Left lung (tissue), 10 donors: ENCODE measurements around the gene RNF5. TPM values are rescaled to one million over a fixed set of nuclear protein-coding genes. Genes with fewer than 3 reads are reported as not detected.

ENCODE experiments used
- ATAC-seq: fragments of 200-7000 bp; cut with Tn5 transposase; one replicate; pipeline ENCODE4 v1.9.1; 2020; ENCODE audit warnings: moderate library complexity
- DNase-seq, 4 donors: peaks; one replicate each; pipeline ENCODE4 v3.0.0-alpha.2; 2013 to 2020
- H3K27ac ChIP-seq, 2 donors: fragments of 200-600 bp; sonication (generic) in 1 of 2; one replicate each; pipeline versions ENCODE4 v1.5.0 to v1.8.0; 2020 to 2021
- H3K27me3 ChIP-seq, 2 donors: fragments of 200-600 bp; sonication (generic) in 1 of 2; one replicate each; pipeline versions ENCODE4 v1.5.0 to v1.8.0; 2020 to 2021
- H3K36me3 ChIP-seq, 2 donors: fragments of 200-600 bp; sonication (generic) in 1 of 2; one replicate each; pipeline versions ENCODE4 v1.5.0 to v1.8.0; 2020 to 2021
- H3K4me1 ChIP-seq, 2 donors: fragments of 200-600 bp; one replicate each; pipeline ENCODE4 v1.8.0; 2021
- H3K4me3 ChIP-seq, 2 donors: fragments of 200-600 bp; sonication (generic) in 1 of 2; one replicate each; pipeline versions ENCODE4 v1.5.0 to v1.8.0; 2020 to 2021; ENCODE audit warnings: mild to moderate bottlenecking in 1 of 2
- H3K9me3 ChIP-seq, 2 donors: fragments of 200-600 bp; sonication (generic) in 1 of 2; one replicate each; pipeline versions ENCODE4 v1.5.0 to v1.8.0; 2020 to 2021
- CTCF ChIP-seq, 2 donors: fragments of 200-600 bp; sonication (generic) in 1 of 2; IDR thresholded peaks; one replicate each; pipeline versions ENCODE4 v1.5.0 to v1.8.0; 2021; ENCODE audit warnings: antibody characterized with exemption in 2 of 2
- intact Hi-C, 2 donors: fragments of 100-400 bp; cut with DNase I; formaldehyde crosslinking; loops; one replicate each; pipeline versions ENCODE4 v1.11.2 to v1.14.2; 2022
- polyA plus RNA-seq, 6 donors: library from polyadenylated mRNA; unstranded; fragments of 120-200 nt; gene quantifications; one replicate each; pipeline ENCODE4 v1.2.1, GENCODE V29; 2013; ENCODE audit not compliant: insufficient read length in 6 of 6
- total RNA-seq, 2 donors: library from RNA; stranded (reverse); fragmentation: NEBNext Ultra II Directional; extraction: Animal tissue kit (Norgen Biotek cat#: 25700); gene quantifications; one replicate each; pipeline ENCODE4 v1.2.1, GENCODE V29; 2021
- donor health status: DM: no; HTN: yes; CAD: no.
- donor health status: DM: no; HTN: no; CAD: no.

The RNF5 gene
- total and polyA plus RNA-seq, 8 donors = 43.9 to 81.5 (median 68.2) TPM

- TF ChIP-seq CTCF (IDR thresholded peaks at IDR 0.05) = no peak
- Histone ChIP-seq H3K27ac (no peak overlapping the region), H3K36me3 (peaks cover 0 to 1% of the 10 kb centered on the region in 2 donors), H3K27me3 (peaks cover 0 to 5% of the 10 kb centered on the region in 2 donors), H3K4me1 (peaks cover 22 to 29% of the 10 kb centered on the region in 2 donors), H3K9me3 (no peaks in the 10 kb centered on the region), H3K4me3 (no peak overlapping the region)
- intact Hi-C loops = no loop called here
- ATAC-seq (no peak), DNase-seq (no peak)
Measured at GRCh38 chr6:32131439-32131948, 46.7 kb upstream of the RNF5 start.

GRCh38 chr6:32132110-32132509, 46.1 kb upstream of the RNF5 start:
- peaks cover 17 to 22% of the 10 kb centered on the region in 2 donors for H3K4me1 ChIP-seq
- no peaks in the 10 kb centered on the region for H3K36me3 ChIP-seq
- no peak for TF ChIP-seq CTCF (IDR thresholded peaks at IDR 0.05)
- no peak overlapping the region for H3K4me3 ChIP-seq
- intact Hi-C loops = no loop called here
- ATAC-seq = no peak
- peaks cover 0 to 5% of the 10 kb centered on the region in 2 donors for H3K27me3 ChIP-seq
- no peak for DNase-seq
- H3K9me3 ChIP-seq = no peaks in the 10 kb centered on the region
- H3K27ac ChIP-seq = no peak overlapping the region

GRCh38 chr6:32133786-32134185, 44.4 kb upstream of the RNF5 start:
- TF ChIP-seq CTCF (IDR thresholded peaks at IDR 0.05) = no peak
- Histone ChIP-seq H3K27ac (no peak overlapping the region), H3K4me3 (no peak overlapping the region), H3K9me3 (no peaks in the 10 kb centered on the region), H3K27me3 (peaks cover 0 to 11% of the 10 kb centered on the region in 2 donors), H3K4me1 (peaks cover 9 to 13% of the 10 kb centered on the region in 2 donors), H3K36me3 (no peaks in the 10 kb centered on the region)
- no peak for DNase-seq
- no peak for ATAC-seq
- intact Hi-C loops = no loop called here

- DNase-seq (no peak), ATAC-seq (no peak)
- intact Hi-C loops = no loop called here
Measured at GRCh38 chr6:32137454-32137853, 40.8 kb upstream of the RNF5 start.

GRCh38 chr6:32139590-32139989, 38.6 kb upstream of the RNF5 start:
- Histone ChIP-seq H3K27ac (no peak overlapping the region), H3K4me1 (no peaks in the 10 kb centered on the region), H3K4me3 (no peak overlapping the region), H3K36me3 (no peaks in the 10 kb centered on the region), H3K27me3 (peaks cover 0 to 36% of the 10 kb centered on the region in 2 donors), H3K9me3 (no peaks in the 10 kb centered on the region)
- ATAC-seq (no peak), DNase-seq (no peak)
- intact Hi-C loops = no loop called here
- no peak for TF ChIP-seq CTCF (IDR thresholded peaks at IDR 0.05)

More at GRCh38 chr6:32137454-32137853, 40.8 kb upstream of the RNF5 start:
- no peak for TF ChIP-seq CTCF (IDR thresholded peaks at IDR 0.05)
- Histone ChIP-seq H3K9me3 (no peaks in the 10 kb centered on the region), H3K27me3 (peaks cover 0 to 28% of the 10 kb centered on the region in 2 donors), H3K27ac (no peak overlapping the region), H3K4me3 (no peak overlapping the region), H3K36me3 (no peaks in the 10 kb centered on the region), H3K4me1 (no peaks in the 10 kb centered on the region)
